A549 treated with CpdA at 1 μM for 4 hours (cell line): ENCODE data around the gene CMTM3. TPM values are rescaled to one million over a fixed set of nuclear protein-coding genes. Genes with fewer than 3 reads are reported as not detected.

ENCODE experiments used
- total RNA-seq: library from RNA; stranded (reverse); fragments of 200-300 nt; extraction: Qiagen RNA extraction; gene quantifications from 5 replicates; pipeline ENCODE4 v1.2.3, GENCODE V29; 2022; ENCODE audit warnings: low read depth

The CMTM3 gene, protein sequence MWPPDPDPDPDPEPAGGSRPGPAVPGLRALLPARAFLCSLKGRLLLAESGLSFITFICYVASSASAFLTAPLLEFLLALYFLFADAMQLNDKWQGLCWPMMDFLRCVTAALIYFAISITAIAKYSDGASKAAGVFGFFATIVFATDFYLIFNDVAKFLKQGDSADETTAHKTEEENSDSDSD
- total RNA-seq: 65.8 to 81.0 TPM (median 74.2 TPM) in 5 replicates

DNA sequence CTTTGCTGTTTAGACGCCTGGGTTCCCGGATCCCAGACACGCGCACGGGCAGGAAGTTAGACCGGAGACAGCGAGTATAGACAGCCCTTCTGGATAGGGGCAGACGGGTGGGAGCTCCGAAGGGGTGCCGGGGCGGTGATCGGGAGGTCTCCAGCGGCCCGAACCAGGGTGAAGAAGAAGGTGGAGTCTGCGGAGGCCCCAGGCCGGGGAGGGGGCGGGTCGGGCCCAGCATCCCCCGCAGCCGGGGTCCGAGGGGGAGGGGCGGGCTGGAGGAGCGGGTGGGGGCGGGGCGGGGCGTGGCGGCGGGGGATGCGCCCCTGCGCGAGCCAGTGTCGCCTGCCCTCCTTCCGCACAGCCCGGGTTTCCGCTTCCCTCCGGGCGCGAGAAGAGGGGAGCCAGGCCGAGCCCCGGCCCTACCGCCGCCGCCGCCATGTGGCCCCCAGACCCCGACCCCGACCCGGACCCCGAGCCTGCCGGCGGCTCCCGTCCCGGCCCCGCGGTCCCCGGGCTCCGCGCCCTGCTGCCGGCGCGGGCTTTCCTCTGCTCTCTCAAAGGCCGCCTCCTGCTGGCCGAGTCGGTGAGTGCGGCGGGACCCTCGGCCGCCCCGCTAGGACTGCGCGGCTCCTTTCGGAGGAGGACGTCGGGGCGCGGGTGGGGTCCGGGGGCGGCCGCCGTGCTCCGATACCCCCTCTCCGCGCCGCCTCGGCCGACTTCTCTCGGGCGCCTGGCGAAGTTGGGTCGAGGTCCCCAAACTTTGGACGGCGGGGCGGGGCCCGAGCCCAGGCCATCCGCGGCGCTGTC lies at the start of gene CMTM3:
Gene CMTM3 (plus strand): TSS at position 329 of the 801 bp plus-strand sequence. CDS start 102 bp downstream, at position 431.

DNA sequence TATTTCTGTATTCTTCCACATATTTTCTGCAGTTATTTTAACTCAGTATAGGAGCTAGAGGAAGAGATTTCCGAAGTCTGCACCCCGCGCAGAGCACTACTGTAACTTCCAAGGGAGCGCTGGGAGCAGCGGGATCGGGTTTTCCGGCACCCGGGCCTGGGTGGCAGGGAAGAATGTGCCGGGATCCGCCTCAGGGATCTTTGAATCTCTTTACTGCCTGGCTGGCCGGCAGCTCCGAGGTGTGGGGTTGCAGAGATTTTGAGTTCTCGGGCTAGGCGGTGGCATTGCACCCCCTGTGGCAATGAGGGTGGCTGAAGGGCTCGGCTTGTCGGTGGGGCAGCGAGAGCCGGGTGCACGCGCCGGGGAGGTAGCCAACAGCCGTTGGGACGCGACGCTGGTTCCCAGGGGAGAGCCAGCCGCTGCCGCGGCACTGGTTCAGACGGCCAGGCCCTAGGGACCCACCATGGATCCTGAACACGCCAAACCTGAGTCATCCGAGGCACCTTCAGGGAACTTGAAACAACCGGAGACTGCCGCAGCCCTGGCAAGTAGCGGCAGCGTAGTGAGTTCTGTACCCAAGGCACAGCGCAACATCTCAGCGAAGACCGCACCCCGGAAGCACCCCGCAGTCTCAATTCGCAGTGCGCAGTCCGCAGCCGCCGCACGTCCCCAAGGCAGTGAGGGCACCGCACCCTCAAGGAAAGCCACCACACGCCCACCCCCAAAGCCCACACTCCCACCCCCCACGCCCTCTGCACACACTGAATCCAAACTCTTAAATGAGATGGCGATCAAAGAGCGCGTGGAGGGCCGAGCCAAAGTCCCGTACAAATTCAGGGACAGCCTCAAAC lies 38.2 kb upstream of the CMTM3 start, which contains the start of gene CMTM1:
Gene CMTM1 (plus strand): TSS at position 389 of the 851 bp plus-strand sequence. CDS start 75 bp downstream, at position 464.

DNA sequence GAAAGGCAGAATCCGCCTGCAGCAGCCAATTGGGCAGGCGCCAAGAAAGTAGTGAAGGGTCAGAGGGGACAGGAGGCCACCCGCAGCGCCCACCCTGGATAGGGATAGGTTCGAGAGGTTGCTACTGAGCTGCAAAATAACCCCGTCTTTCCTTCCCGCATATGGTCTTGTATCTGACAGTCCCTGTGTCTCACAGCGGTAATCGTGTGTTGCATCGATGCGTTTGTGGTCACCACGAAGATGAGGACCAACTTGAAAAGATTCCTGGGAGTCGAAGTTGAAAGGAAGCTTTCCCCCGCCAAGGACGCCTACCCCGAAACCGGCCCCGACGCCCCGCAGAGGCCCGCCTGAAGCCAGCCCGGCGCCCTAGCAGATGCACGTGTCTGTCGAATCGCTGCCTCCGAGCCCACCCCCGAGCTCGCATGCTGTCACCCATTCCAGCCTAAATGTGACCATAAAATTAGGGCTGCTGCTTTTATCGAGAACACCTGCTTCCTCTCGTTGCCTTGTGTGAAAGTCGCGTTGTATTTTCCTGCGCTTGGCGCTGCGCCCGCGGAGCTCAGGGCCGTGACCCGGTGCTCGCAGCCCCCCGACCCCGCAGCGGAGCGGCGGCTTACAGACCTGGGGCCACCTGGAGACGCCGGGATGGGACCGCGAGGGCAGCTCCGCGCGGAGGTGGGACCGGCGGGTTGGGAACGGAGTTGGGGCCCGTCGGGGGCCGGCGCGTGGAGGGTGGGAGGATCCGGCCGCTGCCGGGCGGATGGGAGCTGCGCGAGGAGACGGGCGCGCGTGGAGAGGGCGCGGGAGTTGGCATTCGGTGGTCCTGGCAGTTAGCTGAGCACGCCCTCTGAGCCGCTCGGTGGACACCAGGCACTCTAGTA lies 25.6 kb upstream of the CMTM3 start, which contains the start of gene CMTM2:
Gene CMTM2 (plus strand): TSS at position 813 of the 881 bp plus-strand sequence. CDS start 145 bp downstream, outside the sequence.

Other genes with a start within 250 kb of the CMTM3 start
- 0.12 to 0.41 TPM (median 0.17 TPM) in 5 replicates for gene CDH5, start 238.0 kb upstream of the CMTM3 start, total RNA-seq
- 2.4 to 3.8 TPM (median 2.8 TPM) in 5 replicates for gene BEAN1, start 177.4 kb upstream of the CMTM3 start, total RNA-seq
- 14.3 to 18.9 TPM (median 15.8 TPM) in 5 replicates for gene TK2, start 54.6 kb upstream of the CMTM3 start, total RNA-seq
- 60.3 to 70.7 TPM (median 62.7 TPM) in 5 replicates for gene CKLF, start 52.1 kb upstream of the CMTM3 start, total RNA-seq
- 0.89 to 2.0 TPM (median 1.5 TPM) in 4 of 5 replicates, not detected in the other for gene CMTM1, start 38.3 kb upstream of the CMTM3 start, total RNA-seq
- gene CMTM2, start 25.2 kb upstream of the CMTM3 start, total RNA-seq: 0.15 TPM in 1 of 5 replicates, not detected in the others
- 20.7 to 34.6 TPM (median 31.2 TPM) in 5 replicates for gene CMTM4, start 92.0 kb downstream of the CMTM3 start, total RNA-seq
- 42.7 to 59.9 TPM (median 51.9 TPM) in 5 replicates for gene DYNC1LI2, start 146.9 kb downstream of the CMTM3 start, total RNA-seq
- gene TERB1, start 196.9 kb downstream of the CMTM3 start, total RNA-seq: 0.07 TPM in 1 of 5 replicates, not detected in the others
- 60.5 to 71.9 TPM (median 70.8 TPM) in 5 replicates for gene NAE1, start 226.3 kb downstream of the CMTM3 start, total RNA-seq
- gene CA7, start 239.7 kb downstream of the CMTM3 start, total RNA-seq: 0.07 TPM in 1 of 5 replicates, not detected in the others